HEK293 (cell line): Measurements from ENCODE around the gene BTG4.
A peak's percentile ranks its signal among the peaks of the same experiment; 100 is the strongest.

ENCODE experiments used
- GFI1B ChIP-seq: fragments of 450-650 bp; formaldehyde crosslinking; IDR thresholded peaks from 2 replicates; pipeline ENCODE4 v1.5.1; 2016; ENCODE audit warnings: missing biosample characterization, missing genetic modification characterization
- HOXD13 ChIP-seq: sonication (generic); formaldehyde crosslinking; IDR thresholded peaks from 2 replicates; pipeline ENCODE4 v1.8.0; 2022; ENCODE audit warnings: missing genetic modification reagents, borderline replicate concordance
- IKZF3 ChIP-seq: fragments of 450-650 bp; IDR thresholded peaks from 2 replicates; pipeline ENCODE4 v1.5.0; 2018; ENCODE audit warnings: missing biosample characterization, mild to moderate bottlenecking, missing genetic modification characterization, moderate library complexity
- YY1 ChIP-seq: fragments of 450-650 bp; formaldehyde crosslinking; IDR thresholded peaks from 2 replicates; pipeline ENCODE4 v1.5.1; 2018; ENCODE audit warnings: missing biosample characterization, missing genetic modification characterization
- ZFP3 ChIP-seq: fragments of 450-650 bp; formaldehyde crosslinking; IDR thresholded peaks from 2 replicates; pipeline ENCODE4 v1.5.1; 2016; ENCODE audit warnings: low read depth, missing biosample characterization, missing genetic modification characterization
- ZFP41 ChIP-seq: fragments of 450-650 bp; formaldehyde crosslinking; IDR thresholded peaks from 2 replicates; pipeline ENCODE4 v1.5.1; 2016; ENCODE audit warnings: missing biosample characterization, missing genetic modification characterization, borderline replicate concordance
- ZNF10 ChIP-seq: fragments of 450-650 bp; formaldehyde crosslinking; IDR thresholded peaks from 2 replicates; pipeline ENCODE4 v1.5.1; 2017; ENCODE audit warnings: missing biosample characterization, missing genetic modification characterization
- ZNF138 ChIP-seq: fragments of 450-650 bp; formaldehyde crosslinking; IDR thresholded peaks from 2 replicates; pipeline ENCODE4 v1.5.1; 2016; ENCODE audit warnings: missing biosample characterization, missing genetic modification characterization, borderline replicate concordance
- ZNF140 ChIP-seq: fragments of 450-650 bp; formaldehyde crosslinking; IDR thresholded peaks from 2 replicates; pipeline ENCODE4 v1.5.1; 2016; ENCODE audit warnings: missing biosample characterization, missing genetic modification characterization
- ZNF146 ChIP-seq: fragments of 450-650 bp; formaldehyde crosslinking; IDR thresholded peaks from 2 replicates; pipeline ENCODE4 v1.5.1; 2016; ENCODE audit warnings: missing biosample characterization, missing genetic modification characterization
- ZNF2 ChIP-seq: fragments of 450-650 bp; formaldehyde crosslinking; IDR thresholded peaks from 2 replicates; pipeline ENCODE4 v1.5.1; 2016; ENCODE audit warnings: missing biosample characterization, missing genetic modification characterization
- ZNF239 ChIP-seq: fragments of 450-650 bp; formaldehyde crosslinking; IDR thresholded peaks from 2 replicates; pipeline ENCODE4 v1.5.1; 2016; ENCODE audit warnings: missing biosample characterization, missing genetic modification characterization
- ZNF404 ChIP-seq: fragments of 450-650 bp; formaldehyde crosslinking; IDR thresholded peaks from 2 replicates; pipeline ENCODE4 v1.5.1; 2017; ENCODE audit warnings: missing biosample characterization, missing genetic modification characterization
- ZNF423 ChIP-seq: fragments of 450-650 bp; formaldehyde crosslinking; IDR thresholded peaks from 2 replicates; pipeline ENCODE4 v1.5.1; 2016; ENCODE audit warnings: missing biosample characterization, missing genetic modification characterization
- ZNF473 ChIP-seq: fragments of 450-650 bp; formaldehyde crosslinking; IDR thresholded peaks from 2 replicates; pipeline ENCODE4 v1.5.1; 2017; ENCODE audit warnings: missing biosample characterization, missing genetic modification characterization
- ZNF530 ChIP-seq: fragments of 450-650 bp; formaldehyde crosslinking; IDR thresholded peaks from 2 replicates; pipeline ENCODE4 v1.5.1; 2016; ENCODE audit warnings: low read depth, missing biosample characterization, missing genetic modification characterization
- ZNF654 ChIP-seq: fragments of 450-650 bp; formaldehyde crosslinking; IDR thresholded peaks from 2 replicates; pipeline ENCODE4 v1.5.1; 2016; ENCODE audit warnings: low read depth, missing biosample characterization, missing genetic modification characterization
- ZNF660 ChIP-seq: fragments of 450-650 bp; IDR thresholded peaks from 2 replicates; pipeline ENCODE4 v1.5.1; 2018; ENCODE audit warnings: missing biosample characterization, mild to moderate bottlenecking, missing genetic modification characterization
- ZNF670 ChIP-seq: fragments of 450-650 bp; formaldehyde crosslinking; IDR thresholded peaks from 2 replicates; pipeline ENCODE4 v1.5.1; 2016; ENCODE audit warnings: missing biosample characterization, missing genetic modification characterization, low read depth
- ZNF677 ChIP-seq: fragments of 450-650 bp; IDR thresholded peaks from 2 replicates; pipeline ENCODE4 v1.5.0; 2018; ENCODE audit warnings: missing biosample characterization, mild to moderate bottlenecking, missing genetic modification characterization, moderate library complexity
- ZNF792 ChIP-seq: fragments of 450-650 bp; formaldehyde crosslinking; IDR thresholded peaks from 2 replicates; pipeline ENCODE4 v1.5.1; 2016; ENCODE audit warnings: missing biosample characterization, missing genetic modification characterization
- TF ChIP-seq, protein P1 (sequence below): fragments of 450-650 bp; formaldehyde crosslinking; conservative IDR thresholded peaks from 2 replicates; pipeline ENCODE4 v1.5.1; 2016; ENCODE audit warnings: low read depth, missing biosample characterization, missing genetic modification characterization
- TF ChIP-seq, protein P2 (sequence below): fragments of 450-650 bp; formaldehyde crosslinking; optimal IDR thresholded peaks from 2 replicates; pipeline ENCODE3; 2016; ENCODE audit warnings: missing biosample characterization, mild to moderate bottlenecking, missing genetic modification characterization
- TF ChIP-seq, protein P3 (sequence below): fragments of 450-650 bp; formaldehyde crosslinking; IDR thresholded peaks from 2 replicates; pipeline ENCODE4 v1.5.1; 2016; ENCODE audit warnings: missing biosample characterization, missing genetic modification characterization
- TF ChIP-seq, protein P4 (sequence below): fragments of 450-650 bp; formaldehyde crosslinking; IDR thresholded peaks from 2 replicates; pipeline ENCODE4 v1.5.1; 2016; ENCODE audit warnings: missing biosample characterization, missing genetic modification characterization
- TF ChIP-seq, protein P5 (sequence below): fragments of 450-650 bp; formaldehyde crosslinking; IDR thresholded peaks from 2 replicates; pipeline ENCODE4 v1.5.1; 2016; ENCODE audit warnings: missing biosample characterization, missing genetic modification characterization, borderline replicate concordance
- TF ChIP-seq, protein P6 (sequence below): fragments of 450-650 bp; formaldehyde crosslinking; IDR thresholded peaks from 2 replicates; pipeline ENCODE4 v1.5.1; 2016; ENCODE audit warnings: missing biosample characterization, missing genetic modification characterization, low read depth

BTG4 gene

DNA sequence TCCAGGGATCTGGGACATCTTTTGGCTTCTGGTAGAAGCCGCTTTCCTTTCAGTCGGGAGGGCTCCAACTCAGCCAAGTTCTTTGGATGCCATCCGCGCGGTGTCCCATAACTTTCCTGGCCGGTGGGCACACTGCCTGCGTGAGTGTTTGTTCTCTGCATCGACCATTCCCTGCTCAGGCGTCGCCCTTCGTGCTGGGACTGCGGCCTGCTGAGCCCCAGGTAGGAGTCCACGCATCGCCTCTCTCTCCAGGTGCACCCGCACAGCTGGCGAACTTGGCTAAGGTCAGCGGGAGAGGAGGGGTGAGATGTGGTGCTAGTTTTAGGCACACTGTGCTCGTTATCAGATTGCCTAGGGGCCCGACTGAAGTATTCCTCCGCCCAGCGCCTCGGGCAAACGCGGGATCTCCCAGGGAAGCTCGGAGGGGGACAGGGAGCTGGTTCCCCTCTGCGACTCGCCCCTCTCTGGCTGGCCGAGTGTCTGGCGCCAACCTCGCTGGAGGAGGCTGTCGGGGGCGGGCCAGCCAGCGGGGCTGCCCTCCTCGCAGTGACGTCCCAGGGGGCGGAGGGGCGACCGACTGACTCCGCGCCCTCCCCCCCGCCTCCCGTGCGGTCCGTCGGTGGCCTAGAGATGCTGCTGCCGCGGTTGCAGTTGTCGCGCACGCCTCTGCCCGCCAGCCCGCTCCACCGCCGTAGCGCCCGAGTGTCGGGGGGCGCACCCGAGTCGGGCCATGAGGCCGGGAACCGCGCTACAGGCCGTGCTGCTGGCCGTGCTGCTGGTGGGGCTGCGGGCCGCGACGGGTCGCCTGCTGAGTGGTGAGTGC is 28.1 kb upstream of the BTG4 start, which contains the start of gene LAYN (continued):
- no peak for TF ChIP-seq ZNF473 (tag by site-specific recombination)
- no peak for TF ChIP-seq ZNF239
- TF ChIP-seq HOXD13 (CRISPR knock-in tag) = no peak
- TF ChIP-seq, protein P1, sequence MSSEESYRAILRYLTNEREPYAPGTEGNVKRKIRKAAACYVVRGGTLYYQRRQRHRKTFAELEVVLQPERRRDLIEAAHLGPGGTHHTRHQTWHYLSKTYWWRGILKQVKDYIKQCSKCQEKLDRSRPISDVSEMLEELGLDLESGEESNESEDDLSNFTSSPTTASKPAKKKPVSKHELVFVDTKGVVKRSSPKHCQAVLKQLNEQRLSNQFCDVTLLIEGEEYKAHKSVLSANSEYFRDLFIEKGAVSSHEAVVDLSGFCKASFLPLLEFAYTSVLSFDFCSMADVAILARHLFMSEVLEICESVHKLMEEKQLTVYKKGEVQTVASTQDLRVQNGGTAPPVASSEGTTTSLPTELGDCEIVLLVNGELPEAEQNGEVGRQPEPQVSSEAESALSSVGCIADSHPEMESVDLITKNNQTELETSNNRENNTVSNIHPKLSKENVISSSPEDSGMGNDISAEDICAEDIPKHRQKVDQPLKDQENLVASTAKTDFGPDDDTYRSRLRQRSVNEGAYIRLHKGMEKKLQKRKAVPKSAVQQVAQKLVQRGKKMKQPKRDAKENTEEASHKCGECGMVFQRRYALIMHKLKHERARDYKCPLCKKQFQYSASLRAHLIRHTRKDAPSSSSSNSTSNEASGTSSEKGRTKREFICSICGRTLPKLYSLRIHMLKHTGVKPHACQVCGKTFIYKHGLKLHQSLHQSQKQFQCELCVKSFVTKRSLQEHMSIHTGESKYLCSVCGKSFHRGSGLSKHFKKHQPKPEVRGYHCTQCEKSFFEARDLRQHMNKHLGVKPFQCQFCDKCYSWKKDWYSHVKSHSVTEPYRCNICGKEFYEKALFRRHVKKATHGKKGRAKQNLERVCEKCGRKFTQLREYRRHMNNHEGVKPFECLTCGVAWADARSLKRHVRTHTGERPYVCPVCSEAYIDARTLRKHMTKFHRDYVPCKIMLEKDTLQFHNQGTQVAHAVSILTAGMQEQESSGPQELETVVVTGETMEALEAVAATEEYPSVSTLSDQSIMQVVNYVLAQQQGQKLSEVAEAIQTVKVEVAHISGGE = no peak
- no peak for TF ChIP-seq ZFP3 (tag by site-specific recombination)
- TF ChIP-seq ZNF654 (tag by site-specific recombination) = no peak
- TF ChIP-seq ZNF423 (tag by site-specific recombination) = peak; percentile 12; the same call in 1 of the 2 replicates
- no peak for TF ChIP-seq ZNF660 (tag by site-specific recombination)
- TF ChIP-seq ZNF2 (tag by site-specific recombination) = no peak
- TF ChIP-seq ZNF530 = no peak
- TF ChIP-seq ZNF138 (tag by site-specific recombination) = no peak
- TF ChIP-seq, protein P2, sequence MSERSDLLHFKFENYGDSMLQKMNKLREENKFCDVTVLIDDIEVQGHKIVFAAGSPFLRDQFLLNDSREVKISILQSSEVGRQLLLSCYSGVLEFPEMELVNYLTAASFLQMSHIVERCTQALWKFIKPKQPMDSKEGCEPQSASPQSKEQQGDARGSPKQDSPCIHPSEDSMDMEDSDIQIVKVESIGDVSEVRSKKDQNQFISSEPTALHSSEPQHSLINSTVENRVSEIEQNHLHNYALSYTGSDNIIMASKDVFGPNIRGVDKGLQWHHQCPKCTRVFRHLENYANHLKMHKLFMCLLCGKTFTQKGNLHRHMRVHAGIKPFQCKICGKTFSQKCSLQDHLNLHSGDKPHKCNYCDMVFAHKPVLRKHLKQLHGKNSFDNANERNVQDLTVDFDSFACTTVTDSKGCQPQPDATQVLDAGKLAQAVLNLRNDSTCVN (tag by site-specific recombination) = peak; percentile 79
- TF ChIP-seq, protein P3, sequence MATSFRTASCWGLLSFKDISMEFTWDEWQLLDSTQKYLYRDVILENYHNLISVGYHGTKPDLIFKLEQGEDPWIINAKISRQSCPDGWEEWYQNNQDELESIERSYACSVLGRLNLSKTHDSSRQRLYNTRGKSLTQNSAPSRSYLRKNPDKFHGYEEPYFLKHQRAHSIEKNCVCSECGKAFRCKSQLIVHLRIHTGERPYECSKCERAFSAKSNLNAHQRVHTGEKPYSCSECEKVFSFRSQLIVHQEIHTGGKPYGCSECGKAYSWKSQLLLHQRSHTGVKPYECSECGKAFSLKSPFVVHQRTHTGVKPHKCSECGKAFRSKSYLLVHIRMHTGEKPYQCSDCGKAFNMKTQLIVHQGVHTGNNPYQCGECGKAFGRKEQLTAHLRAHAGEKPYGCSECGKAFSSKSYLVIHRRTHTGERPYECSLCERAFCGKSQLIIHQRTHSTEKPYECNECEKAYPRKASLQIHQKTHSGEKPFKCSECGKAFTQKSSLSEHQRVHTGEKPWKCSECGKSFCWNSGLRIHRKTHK (tag by site-specific recombination) = no peak
- no peak for TF ChIP-seq YY1 (tag by site-specific recombination)
- no peak for TF ChIP-seq ZNF670 (tag by site-specific recombination)
- no peak for TF ChIP-seq ZNF140
- TF ChIP-seq ZNF146 (tag by site-specific recombination) = no peak
- no peak for TF ChIP-seq IKZF3 (tag by site-specific recombination)
- TF ChIP-seq, protein P4, sequence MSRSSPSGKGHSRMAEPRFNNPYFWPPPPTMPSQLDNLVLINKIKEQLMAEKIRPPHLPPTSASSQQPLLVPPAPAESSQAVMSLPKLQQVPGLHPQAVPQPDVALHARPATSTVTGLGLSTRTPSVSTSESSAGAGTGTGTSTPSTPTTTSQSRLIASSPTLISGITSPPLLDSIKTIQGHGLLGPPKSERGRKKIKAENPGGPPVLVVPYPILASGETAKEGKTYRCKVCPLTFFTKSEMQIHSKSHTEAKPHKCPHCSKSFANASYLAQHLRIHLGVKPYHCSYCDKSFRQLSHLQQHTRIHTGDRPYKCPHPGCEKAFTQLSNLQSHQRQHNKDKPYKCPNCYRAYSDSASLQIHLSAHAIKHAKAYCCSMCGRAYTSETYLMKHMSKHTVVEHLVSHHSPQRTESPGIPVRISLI = no peak
- TF ChIP-seq ZNF10 (tag by site-specific recombination) = no peak
- no peak for TF ChIP-seq ZFP41
- TF ChIP-seq ZNF404 (tag by site-specific recombination) = no peak
- no peak for TF ChIP-seq ZNF792 (tag by site-specific recombination)
- no peak for TF ChIP-seq ZNF677 (tag by site-specific recombination)
- no peak for TF ChIP-seq GFI1B
- TF ChIP-seq, protein P5, sequence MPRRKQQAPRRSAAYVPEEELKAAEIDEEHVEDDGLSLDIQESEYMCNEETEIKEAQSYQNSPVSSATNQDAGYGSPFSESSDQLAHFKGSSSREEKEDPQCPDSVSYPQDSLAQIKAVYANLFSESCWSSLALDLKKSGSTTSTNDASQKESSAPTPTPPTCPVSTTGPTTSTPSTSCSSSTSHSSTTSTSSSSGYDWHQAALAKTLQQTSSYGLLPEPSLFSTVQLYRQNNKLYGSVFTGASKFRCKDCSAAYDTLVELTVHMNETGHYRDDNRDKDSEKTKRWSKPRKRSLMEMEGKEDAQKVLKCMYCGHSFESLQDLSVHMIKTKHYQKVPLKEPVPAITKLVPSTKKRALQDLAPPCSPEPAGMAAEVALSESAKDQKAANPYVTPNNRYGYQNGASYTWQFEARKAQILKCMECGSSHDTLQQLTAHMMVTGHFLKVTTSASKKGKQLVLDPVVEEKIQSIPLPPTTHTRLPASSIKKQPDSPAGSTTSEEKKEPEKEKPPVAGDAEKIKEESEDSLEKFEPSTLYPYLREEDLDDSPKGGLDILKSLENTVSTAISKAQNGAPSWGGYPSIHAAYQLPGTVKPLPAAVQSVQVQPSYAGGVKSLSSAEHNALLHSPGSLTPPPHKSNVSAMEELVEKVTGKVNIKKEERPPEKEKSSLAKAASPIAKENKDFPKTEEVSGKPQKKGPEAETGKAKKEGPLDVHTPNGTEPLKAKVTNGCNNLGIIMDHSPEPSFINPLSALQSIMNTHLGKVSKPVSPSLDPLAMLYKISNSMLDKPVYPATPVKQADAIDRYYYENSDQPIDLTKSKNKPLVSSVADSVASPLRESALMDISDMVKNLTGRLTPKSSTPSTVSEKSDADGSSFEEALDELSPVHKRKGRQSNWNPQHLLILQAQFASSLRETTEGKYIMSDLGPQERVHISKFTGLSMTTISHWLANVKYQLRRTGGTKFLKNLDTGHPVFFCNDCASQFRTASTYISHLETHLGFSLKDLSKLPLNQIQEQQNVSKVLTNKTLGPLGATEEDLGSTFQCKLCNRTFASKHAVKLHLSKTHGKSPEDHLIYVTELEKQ (tag by site-specific recombination) = no peak
- TF ChIP-seq, protein P6, sequence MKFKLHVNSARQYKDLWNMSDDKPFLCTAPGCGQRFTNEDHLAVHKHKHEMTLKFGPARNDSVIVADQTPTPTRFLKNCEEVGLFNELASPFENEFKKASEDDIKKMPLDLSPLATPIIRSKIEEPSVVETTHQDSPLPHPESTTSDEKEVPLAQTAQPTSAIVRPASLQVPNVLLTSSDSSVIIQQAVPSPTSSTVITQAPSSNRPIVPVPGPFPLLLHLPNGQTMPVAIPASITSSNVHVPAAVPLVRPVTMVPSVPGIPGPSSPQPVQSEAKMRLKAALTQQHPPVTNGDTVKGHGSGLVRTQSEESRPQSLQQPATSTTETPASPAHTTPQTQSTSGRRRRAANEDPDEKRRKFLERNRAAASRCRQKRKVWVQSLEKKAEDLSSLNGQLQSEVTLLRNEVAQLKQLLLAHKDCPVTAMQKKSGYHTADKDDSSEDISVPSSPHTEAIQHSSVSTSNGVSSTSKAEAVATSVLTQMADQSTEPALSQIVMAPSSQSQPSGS = no peak
